ENCODE measurements around the gene PHYHIPL. TPM values are rescaled to one million over a fixed set of nuclear protein-coding genes. Genes with fewer than 3 reads are reported as not detected.

PHYHIPL gene
- polyA plus RNA-seq, 1 of the 3 experiments (the other 2 are of a cell fraction) = 0.44 TPM

DNA sequence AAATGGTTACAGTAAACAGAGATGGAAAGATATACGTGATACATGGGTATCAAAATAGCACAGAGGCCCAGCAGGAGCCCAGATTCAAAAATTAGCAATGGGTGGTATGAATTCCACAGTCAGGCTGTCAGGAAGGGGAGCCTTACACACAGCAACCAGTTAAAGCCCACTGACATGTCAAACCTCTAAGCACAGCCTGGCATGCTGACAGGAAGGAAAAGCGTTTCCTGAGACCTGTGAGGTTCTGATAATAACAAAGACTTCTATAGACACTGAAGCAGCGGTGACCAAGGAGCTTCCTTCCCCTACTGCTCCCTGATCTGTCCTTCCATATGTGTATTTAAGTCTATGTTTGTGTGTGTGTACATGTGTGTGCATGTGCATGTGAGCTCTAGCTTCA is 89.9 kb downstream of the PHYHIPL start:
- TF ChIP-seq RCOR1 (IDR thresholded peaks at IDR 0.05; ENCODE audit: low read length) = no peak
- TF ChIP-seq, protein P1, sequence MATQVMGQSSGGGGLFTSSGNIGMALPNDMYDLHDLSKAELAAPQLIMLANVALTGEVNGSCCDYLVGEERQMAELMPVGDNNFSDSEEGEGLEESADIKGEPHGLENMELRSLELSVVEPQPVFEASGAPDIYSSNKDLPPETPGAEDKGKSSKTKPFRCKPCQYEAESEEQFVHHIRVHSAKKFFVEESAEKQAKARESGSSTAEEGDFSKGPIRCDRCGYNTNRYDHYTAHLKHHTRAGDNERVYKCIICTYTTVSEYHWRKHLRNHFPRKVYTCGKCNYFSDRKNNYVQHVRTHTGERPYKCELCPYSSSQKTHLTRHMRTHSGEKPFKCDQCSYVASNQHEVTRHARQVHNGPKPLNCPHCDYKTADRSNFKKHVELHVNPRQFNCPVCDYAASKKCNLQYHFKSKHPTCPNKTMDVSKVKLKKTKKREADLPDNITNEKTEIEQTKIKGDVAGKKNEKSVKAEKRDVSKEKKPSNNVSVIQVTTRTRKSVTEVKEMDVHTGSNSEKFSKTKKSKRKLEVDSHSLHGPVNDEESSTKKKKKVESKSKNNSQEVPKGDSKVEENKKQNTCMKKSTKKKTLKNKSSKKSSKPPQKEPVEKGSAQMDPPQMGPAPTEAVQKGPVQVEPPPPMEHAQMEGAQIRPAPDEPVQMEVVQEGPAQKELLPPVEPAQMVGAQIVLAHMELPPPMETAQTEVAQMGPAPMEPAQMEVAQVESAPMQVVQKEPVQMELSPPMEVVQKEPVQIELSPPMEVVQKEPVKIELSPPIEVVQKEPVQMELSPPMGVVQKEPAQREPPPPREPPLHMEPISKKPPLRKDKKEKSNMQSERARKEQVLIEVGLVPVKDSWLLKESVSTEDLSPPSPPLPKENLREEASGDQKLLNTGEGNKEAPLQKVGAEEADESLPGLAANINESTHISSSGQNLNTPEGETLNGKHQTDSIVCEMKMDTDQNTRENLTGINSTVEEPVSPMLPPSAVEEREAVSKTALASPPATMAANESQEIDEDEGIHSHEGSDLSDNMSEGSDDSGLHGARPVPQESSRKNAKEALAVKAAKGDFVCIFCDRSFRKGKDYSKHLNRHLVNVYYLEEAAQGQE (IDR thresholded peaks at IDR 0.05; ENCODE audit: low read depth, low read length) = no peak
- no peaks in the 10 kb centered on the region for H3K9me3 ChIP-seq
- WGBS (ENCODE audit: low lambda C conversion rate) = 58% methylated on average over 3 of the region's 3 CpGs
- no peak overlapping the region for H3K4me2 ChIP-seq
- H3K27me3 ChIP-seq (ENCODE audit: insufficient read depth) = no peaks in the 10 kb centered on the region
- ChIA-PET CTCF (interaction anchor here (0.6 kb wide), 1 partner anchor 768 kb away, joined by 3 read pairs; no protein-coding TSS in a partner anchor), POLR2A (no interaction called here)
- no peak overlapping the region for H3K4me3 ChIP-seq (ENCODE audit: low read depth in 2 of 2, low read length in 1 of 2)
- no peak overlapping the region for H3K27ac ChIP-seq (ENCODE audit: low read depth in 2 of 2, low read length in 1 of 2)
- H4K20me1 ChIP-seq (ENCODE audit: insufficient read depth) = no peaks in the 10 kb centered on the region
- no peak overlapping the region for H3K9ac ChIP-seq
- H2AFZ ChIP-seq (ENCODE audit: low read depth) = no peak overlapping the region
- no peaks in the 10 kb centered on the region for H3K79me2 ChIP-seq (ENCODE audit: insufficient read depth)
- H3F3A ChIP-seq (replicated peaks; ENCODE audit: insufficient read depth) = no peaks in the 10 kb centered on the region
- DNase-seq = no peak
- H3K4me1 ChIP-seq (ENCODE audit: control insufficient read depth in 1 of 2, insufficient read depth in 2 of 2, low read depth in 1 of 2, low read length in 1 of 2) = peaks cover 0 to 5% of the 10 kb centered on the region in 2 experiments; a peak in 2 of 4 replicates
- peaks cover 23 to 46% of the 10 kb centered on the region in 2 experiments for H3K36me3 ChIP-seq (replicated peaks in 1 of 2; ENCODE audit: control insufficient read depth in 1 of 2, insufficient read depth in 2 of 2, low read length in 1 of 2)
- no peaks in the 10 kb centered on the region for H3K9me2 ChIP-seq

DNA sequence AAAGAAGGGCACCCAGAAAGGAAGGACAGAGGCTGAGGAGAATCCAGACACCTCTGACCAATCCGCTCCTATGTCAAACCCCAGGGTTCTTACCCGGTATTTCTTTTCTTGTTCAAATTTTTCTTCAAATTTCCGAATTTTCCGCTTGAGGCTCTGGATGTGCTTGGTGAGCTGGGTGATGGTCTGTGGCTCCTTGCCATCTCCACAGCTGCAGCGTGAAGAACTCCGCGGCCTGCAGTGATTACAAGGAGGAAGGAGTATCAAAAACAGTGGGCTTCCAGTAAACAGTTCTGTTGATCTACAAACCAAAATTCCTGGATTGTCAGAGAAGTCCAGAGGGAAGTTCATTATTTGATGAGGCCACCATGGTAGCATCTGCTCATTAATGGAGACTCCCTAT is 92.0 kb downstream of the PHYHIPL start:
- H3K9ac ChIP-seq = no peak overlapping the region
- no peak overlapping the region for H3K4me2 ChIP-seq
- TF ChIP-seq, protein P2, sequence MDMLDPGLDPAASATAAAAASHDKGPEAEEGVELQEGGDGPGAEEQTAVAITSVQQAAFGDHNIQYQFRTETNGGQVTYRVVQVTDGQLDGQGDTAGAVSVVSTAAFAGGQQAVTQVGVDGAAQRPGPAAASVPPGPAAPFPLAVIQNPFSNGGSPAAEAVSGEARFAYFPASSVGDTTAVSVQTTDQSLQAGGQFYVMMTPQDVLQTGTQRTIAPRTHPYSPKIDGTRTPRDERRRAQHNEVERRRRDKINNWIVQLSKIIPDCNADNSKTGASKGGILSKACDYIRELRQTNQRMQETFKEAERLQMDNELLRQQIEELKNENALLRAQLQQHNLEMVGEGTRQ (IDR thresholded peaks at IDR 0.05; ENCODE audit: borderline replicate concordance, low read depth, low read length) = no peak
- TF ChIP-seq TEAD4 (IDR thresholded peaks at IDR 0.05; ENCODE audit: borderline replicate concordance, insufficient read depth) (no peak), YY1 (IDR thresholded peaks at IDR 0.05; ENCODE audit: low read depth) (no peak), EP300 (IDR thresholded peaks at IDR 0.05; ENCODE audit: borderline replicate concordance in 1 of 2, low read depth in 1 of 2, low read length in 1 of 2) (no peak), FOXJ3 (CRISPR knock-in tag; IDR thresholded peaks at IDR 0.05) (no peak), EZH2phosphoT487 (IDR thresholded peaks at IDR 0.05; ENCODE audit: borderline replicate concordance, low read depth) (no peak)
- TF ChIP-seq, protein P3, sequence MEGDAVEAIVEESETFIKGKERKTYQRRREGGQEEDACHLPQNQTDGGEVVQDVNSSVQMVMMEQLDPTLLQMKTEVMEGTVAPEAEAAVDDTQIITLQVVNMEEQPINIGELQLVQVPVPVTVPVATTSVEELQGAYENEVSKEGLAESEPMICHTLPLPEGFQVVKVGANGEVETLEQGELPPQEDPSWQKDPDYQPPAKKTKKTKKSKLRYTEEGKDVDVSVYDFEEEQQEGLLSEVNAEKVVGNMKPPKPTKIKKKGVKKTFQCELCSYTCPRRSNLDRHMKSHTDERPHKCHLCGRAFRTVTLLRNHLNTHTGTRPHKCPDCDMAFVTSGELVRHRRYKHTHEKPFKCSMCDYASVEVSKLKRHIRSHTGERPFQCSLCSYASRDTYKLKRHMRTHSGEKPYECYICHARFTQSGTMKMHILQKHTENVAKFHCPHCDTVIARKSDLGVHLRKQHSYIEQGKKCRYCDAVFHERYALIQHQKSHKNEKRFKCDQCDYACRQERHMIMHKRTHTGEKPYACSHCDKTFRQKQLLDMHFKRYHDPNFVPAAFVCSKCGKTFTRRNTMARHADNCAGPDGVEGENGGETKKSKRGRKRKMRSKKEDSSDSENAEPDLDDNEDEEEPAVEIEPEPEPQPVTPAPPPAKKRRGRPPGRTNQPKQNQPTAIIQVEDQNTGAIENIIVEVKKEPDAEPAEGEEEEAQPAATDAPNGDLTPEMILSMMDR (IDR thresholded peaks at IDR 0.05) = no peak
- TF ChIP-seq, protein P4, sequence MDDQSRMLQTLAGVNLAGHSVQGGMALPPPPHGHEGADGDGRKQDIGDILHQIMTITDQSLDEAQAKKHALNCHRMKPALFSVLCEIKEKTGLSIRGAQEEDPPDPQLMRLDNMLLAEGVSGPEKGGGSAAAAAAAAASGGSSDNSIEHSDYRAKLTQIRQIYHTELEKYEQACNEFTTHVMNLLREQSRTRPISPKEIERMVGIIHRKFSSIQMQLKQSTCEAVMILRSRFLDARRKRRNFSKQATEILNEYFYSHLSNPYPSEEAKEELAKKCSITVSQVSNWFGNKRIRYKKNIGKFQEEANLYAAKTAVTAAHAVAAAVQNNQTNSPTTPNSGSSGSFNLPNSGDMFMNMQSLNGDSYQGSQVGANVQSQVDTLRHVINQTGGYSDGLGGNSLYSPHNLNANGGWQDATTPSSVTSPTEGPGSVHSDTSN (IDR thresholded peaks at IDR 0.05) = no peak
- no peaks in the 10 kb centered on the region for H3K27me3 ChIP-seq (ENCODE audit: insufficient read depth)
- ChIA-PET POLR2A (interaction anchor here (0.8 kb wide), 1 partner anchor 15 kb away, joined by 4 read pairs; no protein-coding TSS in a partner anchor), CTCF (interaction anchor here (1.1 kb wide), 1 partner anchor 12 kb away, joined by 3 read pairs; no protein-coding TSS in a partner anchor)
- H4K20me1 ChIP-seq (ENCODE audit: insufficient read depth) = no peaks in the 10 kb centered on the region
- H3K4me1 ChIP-seq (ENCODE audit: control insufficient read depth in 1 of 2, insufficient read depth in 2 of 2, low read depth in 1 of 2, low read length in 1 of 2) = peaks cover 0 to 7% of the 10 kb centered on the region in 2 experiments; a peak in 2 of 4 replicates
- no peak overlapping the region for H2AFZ ChIP-seq (ENCODE audit: low read depth)
- WGBS (ENCODE audit: low lambda C conversion rate) = 83% methylated on average over 7 of the region's 7 CpGs
- no peak for DNase-seq
- no peaks in the 10 kb centered on the region for H3F3A ChIP-seq (replicated peaks; ENCODE audit: insufficient read depth)
- H3K36me3 ChIP-seq (replicated peaks in 1 of 2; ENCODE audit: control insufficient read depth in 1 of 2, insufficient read depth in 2 of 2, low read length in 1 of 2) = peaks cover 23 to 46% of the 10 kb centered on the region in 2 experiments
- H3K9me3 ChIP-seq = no peaks in the 10 kb centered on the region
- H3K4me3 ChIP-seq (ENCODE audit: low read depth in 2 of 2, low read length in 1 of 2) = no peak overlapping the region
- H3K9me2 ChIP-seq = no peaks in the 10 kb centered on the region
- no peaks in the 10 kb centered on the region for H3K79me2 ChIP-seq (ENCODE audit: insufficient read depth)
- H3K27ac ChIP-seq (ENCODE audit: low read depth in 2 of 2, low read length in 1 of 2) = no peak overlapping the region
